B cell (primary cell): ENCODE data around the gene NOP9. TPM values are rescaled to one million over a fixed set of nuclear protein-coding genes. Genes with fewer than 3 reads are reported as not detected.

Experiments used
- ATAC-seq: fragments of 200-7000 bp; cut with Tn5 transposase; one replicate; pipeline ENCODE4 v1.10.0; 2021; ENCODE audit warnings: low read depth, mild to moderate bottlenecking, moderate number of reproducible peaks, moderate library complexity
- CTCF ChIA-PET: fragments of 350-600 bp; sonication (Branson Sonifier 250); formaldehyde crosslinking; loops from one replicate; lab custom pipeline; 2021; ENCODE audit warnings: antibody characterized with exemption, inconsistent platforms; lab: Charles Lee
- POLR2A ChIA-PET: fragments of 350-600 bp; sonication (Branson Sonifier 250); formaldehyde crosslinking; loops from one replicate; lab custom pipeline; 2021; ENCODE audit warnings: antibody characterized with exemption; lab: Charles Lee
- DNase-seq: peaks from one replicate; pipeline ENCODE4 v3.0.0; 2013
- H2AFZ ChIP-seq: 2 replicates; pipeline ENCODE4 v1.6.1; 2012; ENCODE audit warnings: mild to moderate bottlenecking, low read depth, low read length; ENCODE audit not compliant: insufficient read depth, poor library complexity, severe bottlenecking
- H3K27ac ChIP-seq, 2 donors: 1 replicate in 1 of 2; 2 replicates in 1 of 2; pipeline ENCODE4 v1.5.1; 2012 to 2013; ENCODE audit warnings: low read length in 2 of 2, mild to moderate bottlenecking in 2 of 2, moderate library complexity in 1 of 2
- H3K27me3 ChIP-seq, 4 experiments: fragments of 200-600 bp in 1 of 4; sonication (generic) in 1 of 4; replicated peaks in 1 of 4; 1 replicate in 2 of 4; 2 replicates in 2 of 4; pipeline versions ENCODE4 v1.6.1 to v1.7.0; 2013 to 2016; ENCODE audit warnings: low read length in 3 of 4, mild to moderate bottlenecking in 2 of 4, mixed read lengths in 1 of 4, moderate library complexity in 1 of 4; ENCODE audit not compliant: insufficient read depth in 4 of 4, control insufficient read depth in 3 of 4; ENCODE audit errors: control extremely low read depth in 1 of 4
- H3K36me3 ChIP-seq, 2 experiments: replicated peaks in 1 of 2; 1 replicate in 1 of 2; 2 replicates in 1 of 2; pipeline versions ENCODE4 v1.6.1 to v1.7.1; 2013; ENCODE audit warnings: low read length in 1 of 2; ENCODE audit not compliant: insufficient read depth in 2 of 2, control insufficient read depth in 1 of 2; ENCODE audit errors: control extremely low read depth in 1 of 2, extremely low read depth in 1 of 2
- H3K4me1 ChIP-seq, 2 donors: fragments of 200-600 bp in 1 of 2; sonication (generic) in 1 of 2; 1 replicate in 1 of 2; 2 replicates in 1 of 2; pipeline versions ENCODE4 v1.5.1 to v1.6.1; 2013 to 2017; ENCODE audit warnings: low read length in 2 of 2; ENCODE audit not compliant: control insufficient read depth in 2 of 2, insufficient read depth in 2 of 2
- H3K4me2 ChIP-seq: replicated peaks from 2 replicates; pipeline ENCODE3; 2012; ENCODE audit warnings: mild to moderate bottlenecking, low read depth, low read length; ENCODE audit not compliant: poor library complexity, severe bottlenecking
- H3K4me3 ChIP-seq, 5 experiments: fragments of 200-600 bp in 1 of 5; sonication (generic) in 1 of 5; 1 replicate in 3 of 5; 2 replicates in 2 of 5; pipeline versions ENCODE4 v1.5.1 to v1.7.0; 2011 to 2016; ENCODE audit warnings: low read length in 4 of 5, mild to moderate bottlenecking in 4 of 5, low read depth in 2 of 5, control low read depth in 1 of 5, moderate library complexity in 1 of 5; ENCODE audit not compliant: insufficient read depth in 1 of 5; ENCODE audit errors: control extremely low read depth in 1 of 5, extremely low read depth in 1 of 5
- H3K79me2 ChIP-seq: fragments of 200-600 bp; sonication (generic); one replicate; pipeline ENCODE4 v1.6.0; 2016; ENCODE audit warnings: low read length; ENCODE audit not compliant: control insufficient read depth, insufficient read depth
- H3K9ac ChIP-seq: fragments of 200-600 bp; sonication (generic); 2 replicates; pipeline ENCODE4 v1.6.1; 2017; ENCODE audit warnings: mild to moderate bottlenecking, low read length, moderate library complexity
- H3K9me3 ChIP-seq, 3 donors: one replicate each; pipeline versions ENCODE4 v1.6.1 to v1.7.1; 2013; ENCODE audit warnings: low read length in 2 of 3; ENCODE audit not compliant: control insufficient read depth in 2 of 3, insufficient read depth in 1 of 3; ENCODE audit errors: control extremely low read depth in 1 of 3
- H4K20me1 ChIP-seq: 2 replicates; pipeline ENCODE4 v1.6.0; 2012; ENCODE audit warnings: mild to moderate bottlenecking, low read length; ENCODE audit not compliant: insufficient read depth, control insufficient read depth, poor library complexity, severe bottlenecking
- H3K27ac Mint-ChIP-seq: one replicate; pipeline ENCODE4 v1.8.0; 2021; ENCODE audit warnings: mixed read lengths
- H3K27me3 Mint-ChIP-seq: one replicate; pipeline ENCODE4 v1.8.0; 2021; ENCODE audit warnings: mixed read lengths
- H3K4me1 Mint-ChIP-seq: one replicate; pipeline ENCODE4 v1.8.0; 2021; ENCODE audit warnings: mixed read lengths
- H3K4me3 Mint-ChIP-seq: one replicate; pipeline ENCODE4 v1.8.0; 2021; ENCODE audit warnings: mixed read lengths
- H3K9me3 Mint-ChIP-seq: one replicate; pipeline ENCODE4 v1.8.0; 2022; ENCODE audit warnings: mixed read lengths; ENCODE audit not compliant: insufficient read depth
- EZH2 ChIP-seq: IDR thresholded peaks from 2 replicates; pipeline ENCODE4 v1.6.1; 2012; ENCODE audit warnings: borderline replicate concordance, low read depth, mild to moderate bottlenecking, moderate library complexity, low read length; ENCODE audit not compliant: insufficient read depth, poor library complexity, severe bottlenecking
- WGBS: methylation state at CpG from one replicate; pipeline ENCODE4 v1.1.5; 2013; ENCODE audit warnings: missing lambda C conversion rate; ENCODE audit not compliant: insufficient coverage; 5-methylcytosine and 5-hydroxymethylcytosine counted together
- intact Hi-C: fragments of 100-400 bp; cut with micrococcal nuclease; formaldehyde crosslinking; loops from one replicate; pipeline ENCODE4 v1.10.0; 2022
- polyA plus RNA-seq: library from polyadenylated mRNA; depleted of rRNA; stranded (reverse); fragments of >200 nt; gene quantifications from 2 replicates; pipeline ENCODE4 v1.2.3, GENCODE V29; 2012
- total RNA-seq, 2 donors: library from RNA; stranded (reverse); fragments of 120-200 nt in 1 of 2; gene quantifications; 1 replicate in 1 of 2; 2 replicates in 1 of 2; pipeline versions ENCODE4 v1.2.3 to v1.2.4, GENCODE V29; 2013 to 2022
- TF ChIP-seq, protein P1 (sequence below): fragments of 200-600 bp; IDR thresholded peaks from one replicate; pipeline ENCODE4 v1.8.0; 2022; ENCODE audit warnings: antibody characterized with exemption, mild to moderate bottlenecking

NOP9 gene
- total and polyA plus RNA-seq, 2 donors (not counting 1 experiment from before 2014, with no cell fraction given): 9.7 to 22.6 TPM

DNA sequence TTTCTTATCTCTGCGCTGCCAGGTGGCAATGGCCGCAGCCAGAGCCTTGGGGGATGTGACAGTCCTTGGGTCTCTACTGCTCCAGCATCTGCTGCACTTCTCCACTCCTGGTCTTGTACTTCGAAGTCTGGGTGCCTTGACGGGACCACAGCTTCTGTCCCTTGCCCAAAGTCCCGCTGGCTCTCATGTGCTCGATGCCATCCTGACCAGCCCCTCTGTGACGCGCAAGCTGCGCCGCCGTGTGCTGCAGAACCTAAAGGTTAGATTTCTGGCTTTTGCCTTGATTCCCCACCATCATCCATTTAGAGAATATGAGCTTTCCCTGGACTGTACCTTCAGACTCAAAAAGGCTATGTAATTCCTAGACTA lies 4.4 kb downstream of the NOP9 start:
- WGBS: 98% methylated on average over 11 of the region's 11 CpGs

DNA sequence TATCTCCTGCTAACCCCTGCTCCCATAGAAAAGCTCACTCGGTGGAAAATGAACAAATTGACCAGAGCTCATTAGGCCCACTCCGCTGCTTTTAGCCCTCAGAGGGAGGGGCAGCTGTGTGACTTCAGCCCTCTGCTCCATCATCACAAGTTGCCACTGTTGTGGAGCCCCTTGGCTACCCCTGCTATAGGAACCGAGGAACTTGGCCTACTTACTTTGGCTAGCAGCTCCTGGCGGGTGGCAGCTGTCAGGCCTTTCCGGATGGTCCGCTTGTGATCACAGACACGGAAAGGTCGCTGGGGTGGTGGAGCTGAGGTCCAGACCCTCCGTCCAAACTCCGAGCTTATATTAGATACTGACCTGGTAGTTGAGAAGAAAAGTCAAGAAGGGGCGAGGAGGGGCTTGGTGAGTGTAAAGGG lies 7.5 kb downstream of the NOP9 start:
- POLR2A ChIA-PET: no interaction called here
- ATAC-seq: no peak
- peaks cover 32% of the 10 kb centered on the region for H4K20me1 ChIP-seq
- H3K4me3 ChIP-seq: no peak overlapping the region
- DNase-seq: no peak
- H3K27ac Mint-ChIP-seq: no peak overlapping the region
- TF ChIP-seq EZH2: no peak
- TF ChIP-seq, protein P1, sequence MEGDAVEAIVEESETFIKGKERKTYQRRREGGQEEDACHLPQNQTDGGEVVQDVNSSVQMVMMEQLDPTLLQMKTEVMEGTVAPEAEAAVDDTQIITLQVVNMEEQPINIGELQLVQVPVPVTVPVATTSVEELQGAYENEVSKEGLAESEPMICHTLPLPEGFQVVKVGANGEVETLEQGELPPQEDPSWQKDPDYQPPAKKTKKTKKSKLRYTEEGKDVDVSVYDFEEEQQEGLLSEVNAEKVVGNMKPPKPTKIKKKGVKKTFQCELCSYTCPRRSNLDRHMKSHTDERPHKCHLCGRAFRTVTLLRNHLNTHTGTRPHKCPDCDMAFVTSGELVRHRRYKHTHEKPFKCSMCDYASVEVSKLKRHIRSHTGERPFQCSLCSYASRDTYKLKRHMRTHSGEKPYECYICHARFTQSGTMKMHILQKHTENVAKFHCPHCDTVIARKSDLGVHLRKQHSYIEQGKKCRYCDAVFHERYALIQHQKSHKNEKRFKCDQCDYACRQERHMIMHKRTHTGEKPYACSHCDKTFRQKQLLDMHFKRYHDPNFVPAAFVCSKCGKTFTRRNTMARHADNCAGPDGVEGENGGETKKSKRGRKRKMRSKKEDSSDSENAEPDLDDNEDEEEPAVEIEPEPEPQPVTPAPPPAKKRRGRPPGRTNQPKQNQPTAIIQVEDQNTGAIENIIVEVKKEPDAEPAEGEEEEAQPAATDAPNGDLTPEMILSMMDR: no peak
- peaks cover 17 to 30% of the 10 kb centered on the region in 2 donors for H3K4me1 ChIP-seq
- H3K36me3 ChIP-seq: peaks cover 3 to 63% of the 10 kb centered on the region in 2 experiments
- intact Hi-C loops: no loop called here
- no peak overlapping the region for H3K9ac ChIP-seq
- H3K79me2 ChIP-seq: peaks cover 29% of the 10 kb centered on the region
- no peak overlapping the region for H3K27ac ChIP-seq
- H2AFZ ChIP-seq: no peak overlapping the region
- peaks cover 32% of the 10 kb centered on the region for H3K4me1 Mint-ChIP-seq
- H3K27me3 ChIP-seq: no peaks in the 10 kb centered on the region
- no peak overlapping the region for H3K4me2 ChIP-seq
- CTCF ChIA-PET: interaction anchor here (0.7 to 9.4 kb wide), 31 partner anchors 9 to 687 kb away, joined by 3 to 116 read pairs (median 9); partner anchors contain the start of genes CBLN3, CHMP4A, DHRS1 and EMC9
- H3K9me3 Mint-ChIP-seq: no peaks in the 10 kb centered on the region
- 88% methylated on average over 11 of the region's 11 CpGs for WGBS
- H3K4me3 Mint-ChIP-seq: no peak overlapping the region
- H3K27me3 Mint-ChIP-seq: no peaks in the 10 kb centered on the region
- H3K9me3 ChIP-seq: no peaks in the 10 kb centered on the region

More for the DNA sequence above, 4.4 kb downstream of the NOP9 start:
- Histone ChIP-seq H3K36me3 (peaks cover 3 to 72% of the 10 kb centered on the region in 2 experiments), H3K4me2 (no peak overlapping the region), H4K20me1 (peaks cover 24% of the 10 kb centered on the region), H3K4me1 (peaks cover 12 to 24% of the 10 kb centered on the region in 2 donors), H3K27ac (no peak overlapping the region), H3K27me3 (no peaks in the 10 kb centered on the region), H3K79me2 (peaks cover 58% of the 10 kb centered on the region), H3K9ac (no peak overlapping the region), H2AFZ (no peak overlapping the region), H3K9me3 (no peaks in the 10 kb centered on the region), H3K4me3 (no peak overlapping the region)
- Mint-ChIP-seq H3K27ac (no peak overlapping the region), H3K27me3 (no peaks in the 10 kb centered on the region), H3K9me3 (no peaks in the 10 kb centered on the region), H3K4me3 (no peak overlapping the region), H3K4me1 (peaks cover 36% of the 10 kb centered on the region)
- ChIA-PET POLR2A (no interaction called here), CTCF (interaction anchor here (1.4 to 10.9 kb wide), 4 partner anchors 14 to 60 kb away, joined by 3 to 254 read pairs (median 14); partner anchors contain the start of gene TINF2)
- no peak for TF ChIP-seq EZH2
- TF ChIP-seq, protein P1: no peak
- DNase-seq (no peak), ATAC-seq (no peak)
- intact Hi-C loops: no loop called here
